Adrenal gland (tissue), 12 donors: ENCODE results near the gene PRKAR2A. TPM values are rescaled to one million over a fixed set of nuclear protein-coding genes. Genes with fewer than 3 reads are reported as not detected.

Source experiments
- DNase-seq, 7 donors: peaks; one replicate each; pipeline ENCODE4 v3.0.0-alpha.2; 2019 to 2020
- H3K27ac ChIP-seq, 5 donors: fragments of 200-600 bp; sonication (generic) in 4 of 5; 1 replicate in 3 of 5; 2 replicates in 2 of 5; pipeline versions ENCODE4 v1.5.1 to v1.8.0; 2016 to 2020; ENCODE audit warnings: mild to moderate bottlenecking in 1 of 5
- H3K27me3 ChIP-seq: fragments of 200-600 bp; 2 replicates; pipeline ENCODE4 v1.8.0; 2021
- H3K36me3 ChIP-seq, 2 donors: fragments of 200-600 bp; replicated peaks in 1 of 2; 1 replicate in 1 of 2; 2 replicates in 1 of 2; pipeline versions ENCODE4 v1.5.1 to v1.8.0; 2018 to 2022
- H3K4me1 ChIP-seq, 2 donors: fragments of 200-600 bp; replicated peaks in 1 of 2; 1 replicate in 1 of 2; 2 replicates in 1 of 2; pipeline versions ENCODE4 v1.5.1 to v1.8.0; 2018 to 2021
- H3K4me3 ChIP-seq, 4 donors: fragments of 200-600 bp; sonication (generic) in 3 of 4; one replicate each; pipeline ENCODE4 v1.5.1; 2016 to 2018
- H3K9me3 ChIP-seq, 3 donors: fragments of 200-600 bp; sonication (generic) in 1 of 3; replicated peaks in 1 of 3; 1 replicate in 2 of 3; 2 replicates in 1 of 3; pipeline versions ENCODE4 v1.5.1 to v1.8.0; 2016 to 2021
- CTCF ChIP-seq, 6 experiments: fragments of 450-650 bp in 4 of 6; fragments of 200-600 bp in 2 of 6; sonication (generic) in 1 of 6; IDR thresholded peaks; 1 replicate in 5 of 6; 2 replicates in 1 of 6; pipeline versions ENCODE4 v1.5.1 to v1.8.0; 2016 to 2021; ENCODE audit warnings: antibody characterized with exemption in 6 of 6, mild to moderate bottlenecking in 2 of 6, moderate library complexity in 1 of 6
- POLR2A ChIP-seq, 2 donors: fragments of 450-650 bp; IDR thresholded peaks; one replicate each; pipeline ENCODE4 v1.6.1; 2017; ENCODE audit warnings: antibody characterized with exemption in 2 of 2, mild to moderate bottlenecking in 2 of 2, moderate library complexity in 1 of 2
- WGBS, 4 donors: extraction: QIAGEN DNeasy Blood & Tissue Kit in 2 of 4; methylation state at CpG; one replicate each; pipeline versions ENCODE4 v1.1.5 to v1.1.7; 2013 to 2017; 5-methylcytosine and 5-hydroxymethylcytosine counted together
- intact Hi-C, 2 donors: fragments of 100-400 bp; cut with DNase I; formaldehyde crosslinking; loops; one replicate each; pipeline versions ENCODE4 v1.14.1 to v1.15.0; 2022 to 2023
- polyA plus RNA-seq, 3 donors: library from polyadenylated mRNA; stranded (reverse); fragments of 200-250 nt in 2 of 3; fragments of 350-450 nt in 1 of 3; fragmentation: Illumina TruSeq in 1 of 3; extraction: RNeasy Lipid Tissue Mini Kit (QIAGEN cat#74804) in 1 of 3; gene quantifications; one replicate each; pipeline ENCODE4 v1.2.3, GENCODE V29; 2013 to 2014
- total RNA-seq, 9 donors: library from RNA; depleted of rRNA in 4 of 9; stranded (reverse); fragments of >200 nt in 4 of 9; fragments of 120-200 nt in 1 of 9; fragmentation: NEBNext Ultra II Directional in 1 of 9; extraction: Animal tissue kit (Norgen Biotek cat#: 25700) in 1 of 9; gene quantifications; one replicate each; pipeline versions ENCODE4 v1.1.0 to v1.2.4, GENCODE V29; 2013 to 2023
- donor health status: healthy with polysubstance abuse.
- donor health status: Bipolar disorder and iron deficiency.
- donor health status: DM: yes; HTN: yes; CAD: no.
- donor health status: DM: no; HTN: no; CAD: no.
- donor health status: DM: no; HTN: no; CAD: no.
- donor health status: DM: yes; HTN: yes; CAD: no.

PRKAR2A gene
- total and polyA plus RNA-seq, 12 donors: 8.4 to 177 (median 48.7) TPM

GRCh38 chr3:48879994-48880377 lies 32.3 kb upstream of the PRKAR2A start:
- H3K36me3 ChIP-seq: peaks cover 0 to 18% of the 10 kb centered on the region in 2 donors
- DNase-seq: no peak
- TF ChIP-seq CTCF (IDR thresholded peaks at IDR 0.05): no peak
- TF ChIP-seq POLR2A (IDR thresholded peaks at IDR 0.05): no peak
- H3K4me3 ChIP-seq: no peak overlapping the region
- H3K27ac ChIP-seq: no peak overlapping the region
- 87 to 92% (median 90%) methylated on average over 6 of the region's 6 CpGs for WGBS, 4 donors
- H3K4me1 ChIP-seq: peaks cover 0 to 2% of the 10 kb centered on the region in 2 donors
- H3K27me3 ChIP-seq: no peaks in the 10 kb centered on the region
- intact Hi-C loops: no loop called here
- H3K9me3 ChIP-seq: no peaks in the 10 kb centered on the region

GRCh38 chr3:48879307-48879993 lies 31.8 kb upstream of the PRKAR2A start:
- intact Hi-C loops: no loop called here
- DNase-seq: no peak
- Histone ChIP-seq H3K27ac (no peak overlapping the region), H3K4me1 (no peaks in the 10 kb centered on the region), H3K36me3 (peaks cover 0 to 18% of the 10 kb centered on the region in 2 donors), H3K27me3 (no peaks in the 10 kb centered on the region), H3K9me3 (no peaks in the 10 kb centered on the region), H3K4me3 (no peak overlapping the region)
- 84 to 89% (median 85%) methylated on average over 6 of the region's 6 CpGs for WGBS, 4 donors
- TF ChIP-seq CTCF (IDR thresholded peaks at IDR 0.05): no peak
- no peak for TF ChIP-seq POLR2A (IDR thresholded peaks at IDR 0.05)

- H3K36me3 ChIP-seq: peaks cover 0 to 13% of the 10 kb centered on the region in 2 donors
- DNase-seq: no peak
- H3K4me1 ChIP-seq: no peaks in the 10 kb centered on the region
- no peak overlapping the region for H3K4me3 ChIP-seq
- no peak overlapping the region for H3K27ac ChIP-seq
- no peaks in the 10 kb centered on the region for H3K27me3 ChIP-seq
- intact Hi-C loops: no loop called here
- H3K9me3 ChIP-seq: no peaks in the 10 kb centered on the region
- WGBS, 4 donors: 80 to 89% (median 87%) methylated on average over 8 of the region's 8 CpGs
- TF ChIP-seq CTCF (IDR thresholded peaks at IDR 0.05) (no peak), POLR2A (IDR thresholded peaks at IDR 0.05) (no peak)
These were observed 30.0 kb upstream of the PRKAR2A start for GRCh38 chr3:48877671-48878070.

- DNase-seq: no peak
- Histone ChIP-seq H3K4me1 (no peaks in the 10 kb centered on the region), H3K36me3 (peaks cover 0 to 30% of the 10 kb centered on the region in 2 donors), H3K9me3 (no peaks in the 10 kb centered on the region), H3K27me3 (no peaks in the 10 kb centered on the region), H3K4me3 (no peak overlapping the region), H3K27ac (no peak overlapping the region)
- intact Hi-C loops: no loop called here
- TF ChIP-seq POLR2A (IDR thresholded peaks at IDR 0.05): no peak
- 95 to 99% (median 98%) methylated on average over 3 of the region's 3 CpGs for WGBS, 4 donors
These were observed 15.4 kb upstream of the PRKAR2A start for GRCh38 chr3:48863122-48863521.

GRCh38 chr3:48859206-48859605 lies 11.5 kb upstream of the PRKAR2A start:
- no peaks in the 10 kb centered on the region for H3K4me1 ChIP-seq
- no peak overlapping the region for H3K4me3 ChIP-seq
- no peak for TF ChIP-seq POLR2A (IDR thresholded peaks at IDR 0.05)
- TF ChIP-seq CTCF (IDR thresholded peaks at IDR 0.05): no peak
- H3K9me3 ChIP-seq: no peaks in the 10 kb centered on the region
- DNase-seq: no peak
- H3K27me3 ChIP-seq: no peaks in the 10 kb centered on the region
- intact Hi-C loops: no loop called here
- no peak overlapping the region for H3K27ac ChIP-seq
- peaks cover 0 to 35% of the 10 kb centered on the region in 2 donors for H3K36me3 ChIP-seq
- 78 to 84% (median 80%) methylated on average over 2 of the region's 2 CpGs for WGBS, 4 donors
